GM21367 (cell line): ENCODE results near the gene NPLOC4.

Experiments
- ATAC-seq: cut with Tn5 transposase; IDR thresholded peaks from one replicate; pipeline ENCODE4 v1.9.1; 2021; ENCODE audit not compliant: unreplicated experiment

Gene NPLOC4

GRCh38 chr17:81509972-81510784 lies 126.7 kb downstream of the NPLOC4 start:
- no peak for ATAC-seq

DNA sequence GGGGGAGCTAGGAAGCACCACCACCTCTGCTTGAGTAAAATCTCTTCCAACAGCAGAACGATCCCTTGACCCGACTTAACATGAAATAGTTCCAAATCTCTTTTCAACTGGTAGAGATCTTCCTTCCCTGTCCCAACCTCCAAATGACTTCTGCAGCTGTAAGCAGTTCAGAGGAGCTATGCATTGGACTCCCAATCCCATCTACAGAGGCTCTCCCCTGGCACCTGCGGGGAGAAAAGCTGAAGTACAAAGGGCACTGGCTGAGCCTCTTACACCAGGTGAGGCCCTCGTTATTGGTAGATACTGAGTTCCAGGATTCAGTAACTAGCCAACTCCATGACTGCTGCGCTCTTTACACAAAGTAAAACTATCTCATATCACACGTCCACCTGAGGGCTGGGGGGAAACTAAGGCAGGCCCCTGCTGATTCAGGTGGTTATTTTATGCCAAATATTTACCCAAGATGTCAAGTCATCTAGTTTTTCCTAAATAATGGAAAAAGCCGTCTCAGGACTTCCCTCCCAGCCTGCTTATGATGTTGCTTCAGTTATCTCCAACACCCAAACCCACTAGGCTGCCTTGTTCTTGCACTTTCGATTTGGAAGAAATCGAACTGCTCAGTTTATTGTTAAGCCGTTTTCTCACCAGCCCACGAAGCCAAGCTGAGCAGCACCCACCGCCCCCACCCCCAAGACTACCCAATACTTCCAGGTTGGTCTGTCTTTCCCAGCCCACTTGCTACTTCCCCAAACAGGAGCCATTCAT lies 127.5 kb downstream of the NPLOC4 start:
- ATAC-seq: no peak

DNA sequence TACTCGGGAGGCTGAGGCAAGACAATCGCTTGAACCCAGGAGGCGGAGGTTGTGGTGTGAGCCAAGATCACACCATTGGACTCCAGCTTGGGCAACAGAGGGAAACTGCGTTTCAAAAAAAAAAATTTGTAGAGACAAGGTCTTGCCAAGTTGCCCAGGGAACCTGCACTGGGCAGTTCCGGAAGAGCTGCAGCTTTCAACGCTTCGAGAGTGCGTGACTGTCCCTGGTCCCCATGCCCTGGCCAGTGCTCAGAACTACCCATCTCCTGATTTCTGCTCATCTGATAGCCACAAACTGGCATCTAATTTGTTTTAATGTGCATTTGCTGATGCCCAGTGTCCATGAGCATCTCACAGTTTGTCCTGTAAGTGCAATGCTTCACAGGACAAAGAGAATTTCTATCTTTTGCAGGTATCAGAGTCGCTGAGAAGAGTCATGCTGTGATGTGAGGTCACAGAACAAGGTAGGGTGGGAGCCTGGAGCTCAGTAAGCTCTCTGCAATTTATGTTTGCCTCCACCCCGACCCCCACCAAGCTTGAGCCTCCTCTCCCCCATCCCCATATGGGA lies 128.2 kb downstream of the NPLOC4 start:
- no peak for ATAC-seq
